Cortex of kidney (tissue), 1 donor: ENCODE data around the gene NEK7.

Experiments
- DNase-seq: peaks from one replicate; lab custom pipeline; 2025; lab: John Stamatoyannopoulos, UW

NEK7 gene

DNA sequence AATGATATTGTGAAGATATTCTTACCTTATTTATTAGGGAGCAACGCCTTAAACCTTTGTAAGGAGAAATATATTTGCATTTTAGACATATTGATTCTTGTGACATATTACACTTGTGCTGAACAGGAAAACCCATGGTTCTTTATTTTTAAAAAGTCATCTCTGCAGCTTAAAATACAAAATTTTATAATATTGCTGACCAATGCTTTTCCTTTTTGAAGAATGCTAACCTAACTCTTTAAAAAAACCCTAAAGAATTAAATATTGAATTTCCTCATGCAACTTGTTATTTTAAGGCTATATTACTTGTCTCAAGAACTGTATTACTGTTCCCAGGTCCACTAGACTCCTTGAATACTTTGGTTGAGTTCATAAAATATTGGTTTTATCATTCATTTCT lies 99.0 kb downstream of the NEK7 start:
- no peak for DNase-seq

DNA sequence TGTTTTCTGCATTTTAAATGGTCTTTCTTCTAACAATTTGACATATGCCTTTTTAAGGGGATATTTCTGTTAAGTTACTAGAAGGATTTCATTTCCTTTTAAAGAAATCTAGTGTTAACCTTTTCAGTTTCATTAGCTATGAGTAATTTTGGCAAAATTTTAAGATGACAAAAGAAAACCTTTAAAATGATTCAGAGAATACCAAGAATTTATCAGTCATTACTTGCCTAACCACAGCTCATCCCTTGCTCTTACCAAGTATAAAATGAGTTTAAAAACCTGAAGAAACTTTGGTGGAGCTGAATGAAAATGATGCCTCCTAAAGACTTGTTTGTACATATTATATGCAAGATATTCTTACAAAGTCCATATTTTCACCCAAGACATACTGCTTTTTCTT lies 101.7 kb downstream of the NEK7 start:
- no peak for DNase-seq

DNA sequence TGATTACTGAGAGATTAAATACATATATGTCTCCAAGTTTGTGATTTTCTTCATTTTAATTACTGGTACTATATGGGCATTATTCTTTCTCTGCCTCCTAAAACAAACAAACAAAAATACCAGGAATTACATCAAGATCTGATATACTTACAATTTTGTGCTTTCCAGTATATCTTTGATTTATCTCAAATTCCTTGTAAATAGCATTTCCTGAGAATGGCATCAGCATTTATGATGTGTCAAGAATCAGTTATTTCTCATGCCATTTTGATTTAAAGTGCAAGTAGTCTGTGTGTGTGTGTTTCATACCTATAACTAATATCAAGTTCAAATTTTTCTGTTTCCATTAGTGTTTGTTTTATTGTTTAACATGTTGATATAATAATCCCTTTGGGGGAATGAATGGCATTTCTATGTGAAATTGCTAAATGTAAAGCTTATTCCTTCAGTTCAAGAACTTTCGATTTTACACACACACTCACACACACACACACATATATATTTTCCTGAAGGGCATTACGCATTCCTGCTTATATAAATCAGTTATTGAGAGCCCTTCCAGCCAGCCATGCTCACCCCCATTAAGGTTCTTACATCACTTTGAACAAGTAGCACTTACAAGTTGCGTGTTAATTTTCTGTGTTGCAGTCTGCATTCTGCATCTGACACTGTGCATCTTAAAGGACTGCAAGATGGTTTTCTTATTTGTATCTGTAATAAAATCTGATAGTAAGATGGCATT lies 102.7 kb downstream of the NEK7 start:
- DNase-seq = no peak

DNA sequence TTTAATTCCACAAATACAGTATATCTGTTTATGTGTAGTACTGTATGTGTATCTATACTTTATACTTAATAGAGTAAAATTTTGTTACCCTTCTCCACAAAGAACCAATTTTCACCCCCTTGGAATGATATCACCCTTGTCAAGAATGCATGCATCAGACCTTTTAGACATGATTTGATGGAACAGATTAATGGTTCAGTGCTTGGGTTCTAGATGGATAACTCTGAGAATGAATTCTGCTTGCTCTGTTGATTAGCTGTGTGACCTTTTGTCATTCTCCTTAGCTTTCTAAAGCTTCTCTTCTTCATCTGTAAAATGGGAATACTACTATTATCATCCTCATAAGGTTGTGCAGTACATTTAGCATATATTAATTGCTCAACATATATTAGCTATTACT lies 105.1 kb downstream of the NEK7 start:
- no peak for DNase-seq

DNA sequence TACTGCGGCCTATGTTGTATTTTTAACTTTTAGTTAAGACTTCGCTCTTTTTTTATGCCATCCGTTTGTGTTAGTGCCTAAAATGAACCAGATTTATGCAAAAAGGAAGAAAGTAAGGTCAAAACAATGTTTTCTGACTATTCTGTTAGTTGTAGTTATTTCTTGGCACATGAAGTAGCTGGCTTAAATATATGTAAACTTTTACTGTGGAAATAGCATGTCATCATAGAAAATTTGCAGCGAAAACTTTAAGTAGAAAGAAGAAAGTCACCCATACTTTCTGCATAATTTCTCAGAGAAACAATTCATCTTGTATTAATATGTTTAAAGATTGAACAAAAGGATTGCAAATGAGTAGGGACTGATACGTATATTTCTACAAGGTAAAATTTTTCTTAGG lies 106.4 kb downstream of the NEK7 start:
- DNase-seq = no peak

DNA sequence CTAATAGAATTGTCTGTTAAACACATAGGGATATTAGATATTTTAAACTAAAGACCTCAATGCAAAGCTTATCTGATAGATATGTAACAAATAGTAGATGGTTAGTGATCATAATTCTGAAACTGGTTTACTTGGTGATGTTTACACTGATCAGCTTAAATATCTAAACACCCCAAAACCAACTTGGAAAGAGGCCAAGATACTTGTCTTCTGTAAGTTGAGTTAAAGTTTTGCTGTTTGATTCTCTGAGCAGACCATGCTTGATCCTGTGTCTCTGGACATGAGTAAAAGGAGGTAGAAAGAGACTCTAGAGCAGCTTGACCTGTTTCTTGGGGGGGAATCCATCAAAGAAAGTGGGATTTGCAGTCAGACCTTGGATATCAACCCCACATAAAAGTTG lies 107.5 kb downstream of the NEK7 start:
- no peak for DNase-seq

DNA sequence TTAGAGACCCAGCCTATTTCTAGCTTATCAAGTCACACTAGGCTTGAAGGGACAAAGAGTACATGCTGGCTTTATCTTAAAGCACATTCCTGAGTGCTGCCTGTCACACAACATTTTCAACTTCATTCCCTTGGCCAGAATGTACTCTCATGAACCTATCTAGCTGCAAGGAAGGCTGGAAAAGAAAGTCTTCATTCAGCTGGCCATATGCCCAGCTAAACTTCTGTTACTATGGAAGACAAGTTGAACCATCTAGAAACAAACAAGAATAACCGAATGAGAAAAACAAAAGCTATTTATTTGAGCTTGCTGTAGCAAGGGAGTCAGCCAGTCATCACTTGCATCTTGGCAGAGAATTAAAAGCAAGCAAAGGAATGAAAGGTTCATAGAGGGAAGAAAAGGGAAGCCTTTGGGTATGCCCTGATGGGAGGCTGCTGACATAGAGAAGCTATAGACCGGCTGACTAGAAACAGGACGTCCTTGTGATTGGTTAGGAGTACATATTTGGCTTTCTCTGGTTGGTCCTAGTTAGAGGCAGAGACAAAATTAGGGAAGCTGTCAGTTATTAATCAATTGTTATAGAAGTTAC lies 108.4 kb downstream of the NEK7 start:
- DNase-seq = no peak

DNA sequence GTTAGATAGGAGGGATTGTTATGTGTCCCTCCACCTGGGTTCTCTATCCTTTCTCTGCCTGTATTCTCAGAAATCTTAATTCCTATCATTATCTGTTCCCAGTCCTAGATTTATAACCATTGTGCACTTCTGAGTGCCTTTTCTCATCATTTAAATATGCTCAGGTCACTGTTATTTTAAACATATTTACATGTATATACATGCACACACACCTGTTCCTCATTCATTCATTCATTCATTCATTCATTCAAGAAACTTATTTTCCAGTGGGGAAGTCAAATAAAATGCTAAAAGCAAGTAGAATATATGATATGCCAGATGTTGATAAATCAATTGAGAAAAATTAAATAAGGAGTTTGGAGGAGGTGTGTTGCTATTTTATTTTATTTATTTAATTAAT lies 110.3 kb downstream of the NEK7 start:
- DNase-seq = no peak

DNA sequence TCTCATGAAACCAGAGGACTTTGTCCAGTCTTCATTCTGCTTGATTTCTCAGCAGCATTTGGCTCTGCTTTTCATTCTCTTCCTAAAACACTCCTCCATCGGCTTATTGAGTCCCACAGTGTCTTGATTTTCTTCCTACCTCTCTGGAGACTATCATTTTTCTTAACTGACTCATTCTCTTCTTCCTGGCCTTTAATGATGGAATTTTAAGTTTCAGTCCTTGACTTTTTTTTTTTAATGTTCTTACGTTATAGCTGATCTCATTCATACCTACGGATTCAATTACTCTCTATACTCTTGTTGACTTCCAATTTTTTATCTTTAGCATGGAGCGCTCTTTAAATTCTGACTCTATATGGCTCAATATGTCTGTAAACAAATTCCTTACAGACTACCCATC lies 111.1 kb downstream of the NEK7 start:
- no peak for DNase-seq

DNA sequence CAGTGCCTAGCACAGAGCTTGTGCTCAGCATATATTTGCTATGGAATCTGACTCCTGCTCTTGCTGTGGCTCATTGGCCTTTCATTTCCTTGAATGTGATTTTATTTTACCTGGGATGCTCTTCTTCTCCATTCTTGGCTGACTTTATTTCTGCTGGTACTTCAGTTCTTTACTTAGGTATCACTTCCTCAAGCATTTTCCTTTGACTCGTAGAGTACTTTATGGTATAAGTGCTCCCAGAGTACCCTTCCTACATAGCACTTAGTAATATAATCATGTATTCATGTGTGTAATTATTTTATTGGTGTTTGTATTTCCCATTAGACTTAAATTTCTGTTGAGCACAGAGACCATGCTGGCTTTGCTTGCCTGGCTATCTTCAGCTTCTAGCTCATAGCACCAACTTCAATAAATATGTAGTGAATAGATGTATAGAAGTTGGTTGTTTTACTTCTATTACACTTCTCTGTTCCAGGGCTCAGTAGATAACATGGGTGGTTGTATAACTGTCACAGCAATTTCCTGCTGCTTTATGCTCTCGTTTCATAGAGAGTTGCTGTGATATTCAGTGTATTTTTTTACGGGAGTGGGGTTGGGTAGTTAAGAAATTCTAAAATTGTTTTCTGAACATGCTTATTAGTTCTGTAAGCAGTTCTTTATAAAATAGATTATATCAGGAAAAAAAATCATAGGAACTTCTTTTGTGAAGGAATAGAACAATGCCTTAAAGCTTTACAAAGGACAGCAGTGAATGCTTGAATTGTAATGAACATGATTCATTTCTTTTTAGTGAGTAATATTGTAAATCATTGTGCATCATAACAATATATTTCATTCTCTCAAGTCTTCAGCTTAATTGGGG lies 112.2 kb downstream of the NEK7 start:
- no peak for DNase-seq

DNA sequence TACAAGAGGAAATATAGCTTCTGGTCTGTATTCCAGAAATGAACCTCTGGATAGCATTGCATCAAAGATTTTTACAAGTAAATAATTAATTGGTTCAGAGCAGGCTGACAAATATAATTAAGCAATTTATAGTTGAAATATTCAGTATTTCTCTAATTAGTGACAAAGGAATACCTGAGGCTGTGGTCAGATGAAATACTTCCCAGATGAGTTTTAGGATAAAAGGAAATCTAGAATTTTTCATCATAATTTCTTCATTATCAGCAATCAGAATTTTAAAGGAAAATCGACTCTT lies 112.8 kb downstream of the NEK7 start:
- no peak for DNase-seq

DNA sequence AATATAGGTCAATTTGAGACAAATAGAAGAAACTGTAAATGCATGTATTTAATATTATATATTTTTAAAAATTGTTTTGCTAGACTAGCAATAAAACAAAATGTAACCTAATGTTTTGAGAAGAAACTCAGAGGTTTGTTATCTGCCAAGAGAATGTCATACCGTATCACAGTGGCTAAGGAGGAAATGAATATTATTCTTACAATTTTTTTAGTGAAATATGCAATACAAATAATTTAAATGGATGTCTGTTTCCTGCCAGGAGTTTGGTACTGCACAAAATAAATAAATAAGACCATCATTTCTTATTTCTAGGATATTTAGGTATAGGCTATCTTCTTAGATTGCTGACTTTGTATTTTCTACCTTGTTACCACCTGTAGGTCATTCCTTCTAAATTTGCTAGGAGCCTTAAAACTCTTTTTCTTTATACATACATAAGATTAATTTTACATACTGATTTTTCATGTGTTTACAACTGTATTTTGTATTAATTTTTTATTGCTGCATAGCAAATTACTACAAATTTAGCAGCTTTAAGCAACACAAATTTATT lies 113.6 kb downstream of the NEK7 start:
- DNase-seq = no peak

DNA sequence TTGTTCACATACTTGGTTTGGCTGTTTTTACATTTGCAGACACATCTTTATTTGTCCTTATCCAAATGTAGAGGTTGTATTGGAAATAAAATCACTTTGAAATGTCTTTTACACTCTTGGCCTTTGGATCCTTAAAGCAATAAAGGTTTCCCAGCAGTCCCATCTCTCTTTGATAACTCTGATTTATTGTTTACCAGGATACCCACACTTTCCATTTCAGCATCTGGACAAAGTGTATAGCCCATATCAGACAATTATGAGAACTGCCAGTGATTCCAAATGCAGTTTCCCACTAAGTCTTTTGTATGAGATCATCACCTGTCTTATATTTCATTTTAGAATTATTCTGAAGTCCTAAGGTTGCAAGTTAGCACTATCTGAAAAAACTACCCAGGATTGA lies 114.7 kb downstream of the NEK7 start:
- DNase-seq = no peak

DNA sequence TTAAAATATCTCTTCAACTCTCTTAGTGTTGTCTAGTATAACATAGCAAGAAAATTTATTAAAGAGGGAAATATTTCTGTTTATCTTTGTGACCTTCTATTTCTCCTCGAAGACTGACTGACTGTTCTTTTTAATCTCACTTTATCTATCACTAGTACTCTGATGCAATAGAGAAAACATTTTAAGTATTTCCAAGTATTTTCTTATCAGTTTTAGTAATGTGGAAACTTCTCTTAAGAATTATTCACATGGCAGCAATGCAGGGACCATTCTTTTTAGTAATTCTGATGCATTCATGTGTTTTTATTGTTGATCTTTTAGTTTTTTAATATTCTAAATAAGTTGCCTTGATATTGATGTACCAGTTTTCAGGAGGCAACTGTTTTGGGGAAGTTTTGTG lies 115.7 kb downstream of the NEK7 start:
- DNase-seq = no peak

DNA sequence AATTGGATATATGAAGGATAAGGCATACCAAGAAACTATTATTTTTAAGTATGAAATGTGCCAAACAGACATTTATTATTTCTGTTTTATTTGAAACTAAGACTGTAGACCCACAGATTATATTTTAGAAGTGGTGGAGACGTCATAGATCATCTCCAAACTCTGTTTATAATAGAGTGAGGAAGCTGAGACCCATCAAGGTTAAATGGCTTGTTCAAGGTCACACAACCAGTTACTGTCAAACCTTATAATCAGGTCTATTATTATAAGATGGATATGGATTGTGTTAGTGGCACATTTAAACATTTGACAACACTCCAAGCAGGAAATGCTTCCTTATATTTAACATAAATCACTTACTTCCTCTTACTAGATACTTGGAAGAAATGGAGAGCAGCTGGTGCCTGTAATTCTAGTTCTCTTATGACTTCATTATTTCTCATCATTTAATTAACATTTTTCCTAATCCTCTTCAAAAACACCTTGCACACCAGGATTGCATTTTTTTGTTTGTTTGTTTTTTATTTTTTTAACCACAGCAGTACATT lies 117.0 kb downstream of the NEK7 start:
- no peak for DNase-seq

DNA sequence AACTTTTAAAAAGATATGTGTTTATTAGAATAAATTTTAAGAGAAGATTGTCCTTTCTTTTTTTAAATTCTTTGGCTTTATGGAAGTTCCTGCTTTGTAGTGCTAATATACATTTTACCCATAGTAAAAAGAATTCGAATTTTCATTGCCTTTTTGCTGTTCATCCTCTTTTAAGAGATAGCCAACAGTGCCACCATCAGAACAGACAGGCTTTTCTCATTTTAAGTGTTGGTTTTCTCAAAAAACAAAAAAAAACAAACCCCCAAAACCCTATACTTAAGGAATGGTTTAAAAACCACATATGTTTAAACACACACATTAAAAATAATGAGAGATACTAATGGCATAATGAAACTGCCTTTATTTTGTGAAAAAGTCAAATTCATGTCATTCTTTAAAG lies 118.8 kb downstream of the NEK7 start:
- DNase-seq = no peak

DNA sequence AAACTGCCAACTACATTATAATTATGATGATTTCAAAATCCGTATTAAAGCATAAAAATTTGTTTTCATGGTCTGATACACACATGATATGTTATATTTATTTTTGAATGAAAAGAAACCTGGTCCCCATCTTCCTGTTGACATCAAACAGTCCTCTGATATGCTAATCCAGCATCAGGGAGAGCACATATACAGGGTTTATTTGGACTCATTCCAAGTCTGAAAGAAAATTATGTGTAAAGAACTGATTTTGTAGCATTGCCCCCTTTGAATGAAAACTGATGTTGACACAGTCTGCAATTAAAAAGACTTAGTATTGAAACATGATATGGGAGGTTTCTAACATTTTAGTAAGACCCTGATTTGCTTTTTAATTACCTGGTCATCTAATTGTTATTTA lies 119.4 kb downstream of the NEK7 start:
- no peak for DNase-seq

DNA sequence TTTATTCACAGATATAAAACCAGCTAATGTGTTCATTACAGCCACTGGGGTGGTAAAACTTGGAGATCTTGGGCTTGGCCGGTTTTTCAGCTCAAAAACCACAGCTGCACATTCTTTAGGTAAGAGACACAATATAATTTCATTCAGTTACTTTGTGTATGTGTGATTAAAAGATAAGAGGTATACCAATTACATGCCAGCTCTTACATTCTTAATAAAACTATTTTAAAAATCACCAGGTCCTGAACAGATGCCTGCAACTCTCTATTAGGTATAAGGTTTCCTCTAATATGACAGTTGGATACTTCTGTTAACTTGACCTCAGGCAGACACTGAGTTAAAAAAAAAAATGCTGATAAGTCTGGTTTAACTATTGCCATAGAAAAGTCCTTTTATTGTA lies 122.1 kb downstream of the NEK7 start:
- no peak for DNase-seq

DNA sequence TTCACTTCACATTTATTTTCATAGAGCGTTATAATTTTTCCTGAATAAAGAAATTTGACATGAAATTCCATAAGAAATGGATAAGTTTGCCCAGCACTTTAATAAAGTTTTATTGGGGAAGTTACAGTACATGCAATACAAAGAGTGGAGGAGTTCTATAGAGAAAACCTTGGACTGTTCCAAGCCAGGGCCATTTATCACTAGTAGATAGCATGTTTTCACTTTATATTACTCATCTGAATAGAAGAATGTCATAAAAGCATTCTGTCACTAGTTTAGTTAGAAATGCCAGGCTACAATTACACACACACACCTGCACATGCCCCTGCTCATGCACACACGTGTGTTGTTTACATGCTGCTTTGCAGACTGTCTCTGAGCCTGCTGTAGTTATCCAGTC lies 123.3 kb downstream of the NEK7 start:
- no peak for DNase-seq

DNA sequence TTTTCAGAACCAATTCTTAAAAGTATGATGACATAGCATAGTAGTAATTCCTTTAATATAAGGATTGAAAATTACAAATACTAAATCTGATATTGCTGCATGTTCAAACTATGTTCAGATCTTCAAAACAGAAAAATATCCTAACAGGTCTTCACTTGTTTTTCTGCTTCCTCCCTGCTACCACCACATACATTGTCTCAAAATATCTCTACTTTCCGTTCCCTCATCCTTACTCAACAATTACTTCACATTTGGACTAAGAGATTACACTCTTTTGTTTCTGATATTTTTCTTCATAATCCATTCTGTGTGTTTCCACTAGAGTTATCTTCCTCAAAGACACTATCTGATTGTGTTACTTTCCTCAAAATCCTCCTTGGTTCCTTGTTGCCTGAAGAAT lies 125.1 kb downstream of the NEK7 start:
- DNase-seq = no peak

DNA sequence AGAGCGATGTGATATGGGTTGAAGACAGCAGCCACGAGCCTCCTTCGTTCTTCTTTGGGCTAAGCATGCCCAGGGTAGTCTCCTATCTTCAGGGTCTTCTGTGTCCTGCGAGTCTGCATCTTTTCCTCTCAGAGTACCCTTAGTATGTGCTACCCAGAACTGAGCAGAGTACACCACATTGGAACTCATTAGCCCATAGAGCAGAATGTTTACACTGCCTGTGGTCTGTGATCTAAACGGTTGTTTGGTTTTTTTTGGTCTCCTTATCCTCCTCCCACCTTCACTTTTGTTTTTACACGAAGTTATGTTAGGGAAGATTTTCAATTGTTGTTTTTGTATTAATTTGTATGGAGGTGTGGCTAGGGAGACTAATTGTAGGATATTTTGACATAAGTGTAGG lies 126.4 kb downstream of the NEK7 start:
- DNase-seq = no peak

DNA sequence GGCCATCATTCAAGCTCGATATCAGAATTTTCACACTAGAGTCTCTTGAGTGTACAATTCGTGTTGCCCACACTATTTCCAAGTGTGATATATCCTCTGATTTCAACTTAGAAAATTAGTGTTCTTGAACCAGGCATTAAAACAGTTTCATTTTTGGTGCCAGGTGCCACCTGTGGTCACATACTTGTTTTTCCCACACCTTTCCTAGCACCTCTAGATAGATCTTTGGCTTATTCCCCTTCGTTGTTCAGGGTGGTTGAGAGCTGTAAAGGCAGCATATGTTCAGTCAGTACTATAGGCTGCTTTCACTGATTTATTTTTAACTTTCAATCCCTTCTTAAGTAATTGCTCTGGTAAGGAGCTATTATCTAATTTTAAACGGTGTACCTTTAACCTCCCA lies 131.1 kb downstream of the NEK7 start:
- no peak for DNase-seq
